ENCODE results near the gene DMRT3.

Gene DMRT3

GRCh38 chr9:967436-967835 is 9.0 kb upstream of the DMRT3 start:
- no peak for DNase-seq
- in situ Hi-C loops (cut with HindIII; ENCODE audit: low pct_ligation_motif_present, low sequenced_read_pairs), result no loop called here
- TF ChIP-seq, protein P1, sequence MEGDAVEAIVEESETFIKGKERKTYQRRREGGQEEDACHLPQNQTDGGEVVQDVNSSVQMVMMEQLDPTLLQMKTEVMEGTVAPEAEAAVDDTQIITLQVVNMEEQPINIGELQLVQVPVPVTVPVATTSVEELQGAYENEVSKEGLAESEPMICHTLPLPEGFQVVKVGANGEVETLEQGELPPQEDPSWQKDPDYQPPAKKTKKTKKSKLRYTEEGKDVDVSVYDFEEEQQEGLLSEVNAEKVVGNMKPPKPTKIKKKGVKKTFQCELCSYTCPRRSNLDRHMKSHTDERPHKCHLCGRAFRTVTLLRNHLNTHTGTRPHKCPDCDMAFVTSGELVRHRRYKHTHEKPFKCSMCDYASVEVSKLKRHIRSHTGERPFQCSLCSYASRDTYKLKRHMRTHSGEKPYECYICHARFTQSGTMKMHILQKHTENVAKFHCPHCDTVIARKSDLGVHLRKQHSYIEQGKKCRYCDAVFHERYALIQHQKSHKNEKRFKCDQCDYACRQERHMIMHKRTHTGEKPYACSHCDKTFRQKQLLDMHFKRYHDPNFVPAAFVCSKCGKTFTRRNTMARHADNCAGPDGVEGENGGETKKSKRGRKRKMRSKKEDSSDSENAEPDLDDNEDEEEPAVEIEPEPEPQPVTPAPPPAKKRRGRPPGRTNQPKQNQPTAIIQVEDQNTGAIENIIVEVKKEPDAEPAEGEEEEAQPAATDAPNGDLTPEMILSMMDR (IDR thresholded peaks at IDR 0.05; ENCODE audit: low read depth, low read length, missing control alignments), result no peak
- H3K27ac ChIP-seq, result no peak overlapping the region
- H3K36me3 ChIP-seq (replicated peaks), result no peaks in the 10 kb centered on the region
- peaks cover 61% of the 10 kb centered on the region for H3K27me3 ChIP-seq (replicated peaks)
- no peak overlapping the region for H3K4me3 ChIP-seq (ENCODE audit: low read depth, low read length)

DNA sequence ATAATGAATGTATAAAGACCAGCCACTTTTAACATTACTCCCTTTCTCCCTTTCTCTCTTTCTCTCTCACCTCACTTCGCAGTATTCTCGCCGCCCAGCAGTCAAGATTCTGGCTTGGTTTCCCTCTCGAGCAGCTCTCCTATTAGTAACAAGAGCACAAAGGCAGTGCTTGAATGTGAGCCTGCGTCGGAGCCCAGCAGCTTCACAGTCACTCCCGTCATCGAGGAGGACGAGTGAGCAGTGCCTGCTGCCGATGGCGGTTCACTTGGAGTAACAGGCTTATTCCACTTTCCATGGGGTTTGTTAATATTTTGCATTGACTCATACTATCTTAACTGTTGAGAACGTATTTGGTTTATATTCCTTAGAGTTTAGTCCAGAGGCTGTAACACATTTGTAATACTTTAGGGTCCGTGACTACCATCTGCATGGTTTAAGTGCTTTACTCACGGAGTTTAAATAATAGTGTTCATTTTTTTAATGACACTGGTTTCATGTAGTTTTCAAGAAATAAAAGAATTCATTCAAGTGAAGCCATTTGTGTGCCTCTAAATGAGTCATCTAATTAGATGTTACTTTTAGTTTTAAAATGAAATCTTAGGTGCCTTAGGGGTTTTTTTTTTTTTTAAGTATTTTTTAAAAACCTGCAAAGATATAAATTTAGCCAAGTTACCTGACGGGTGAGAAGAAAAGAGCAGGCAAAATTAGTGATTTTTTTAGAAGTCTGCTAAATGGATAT is 8.4 kb upstream of the DMRT3 start:
- TF ChIP-seq, protein P1 (IDR thresholded peaks at IDR 0.05; ENCODE audit: low read depth, low read length, missing control alignments), result no peak
- no peaks in the 10 kb centered on the region for H3K36me3 ChIP-seq (replicated peaks)
- in situ Hi-C loops (cut with HindIII; ENCODE audit: low pct_ligation_motif_present, low sequenced_read_pairs), result no loop called here
- peaks cover 67% of the 10 kb centered on the region for H3K27me3 ChIP-seq (replicated peaks)
- H3K4me3 ChIP-seq (ENCODE audit: low read depth, low read length), result no peak overlapping the region
- H3K27ac ChIP-seq, result no peak overlapping the region
- no peak for DNase-seq

- Histone ChIP-seq H3K27me3 (replicated peaks) (peaks cover 82% of the 10 kb centered on the region), H3K4me3 (ENCODE audit: low read depth, low read length) (no peak overlapping the region), H3K36me3 (replicated peaks) (no peaks in the 10 kb centered on the region), H3K27ac (no peak overlapping the region)
- TF ChIP-seq, protein P1 (IDR thresholded peaks at IDR 0.05; ENCODE audit: low read depth, low read length, missing control alignments), result no peak
- in situ Hi-C loops (cut with HindIII; ENCODE audit: low pct_ligation_motif_present, low sequenced_read_pairs), result no loop called here
- DNase-seq, result no peak
These were observed 6.9 kb upstream of the DMRT3 start for GRCh38 chr9:969310-970150.

- Histone ChIP-seq H3K27me3 (replicated peaks) (peaks cover 90% of the 10 kb centered on the region), H3K27ac (no peak overlapping the region), H3K4me3 (ENCODE audit: low read depth, low read length) (no peak overlapping the region), H3K36me3 (replicated peaks) (no peaks in the 10 kb centered on the region)
- TF ChIP-seq, protein P1 (IDR thresholded peaks at IDR 0.05; ENCODE audit: low read depth, low read length, missing control alignments), result no peak
- DNase-seq, result no peak
- in situ Hi-C loops (cut with HindIII; ENCODE audit: low pct_ligation_motif_present, low sequenced_read_pairs), result no loop called here
These were observed 6.1 kb upstream of the DMRT3 start for GRCh38 chr9:970151-970996.

DNA sequence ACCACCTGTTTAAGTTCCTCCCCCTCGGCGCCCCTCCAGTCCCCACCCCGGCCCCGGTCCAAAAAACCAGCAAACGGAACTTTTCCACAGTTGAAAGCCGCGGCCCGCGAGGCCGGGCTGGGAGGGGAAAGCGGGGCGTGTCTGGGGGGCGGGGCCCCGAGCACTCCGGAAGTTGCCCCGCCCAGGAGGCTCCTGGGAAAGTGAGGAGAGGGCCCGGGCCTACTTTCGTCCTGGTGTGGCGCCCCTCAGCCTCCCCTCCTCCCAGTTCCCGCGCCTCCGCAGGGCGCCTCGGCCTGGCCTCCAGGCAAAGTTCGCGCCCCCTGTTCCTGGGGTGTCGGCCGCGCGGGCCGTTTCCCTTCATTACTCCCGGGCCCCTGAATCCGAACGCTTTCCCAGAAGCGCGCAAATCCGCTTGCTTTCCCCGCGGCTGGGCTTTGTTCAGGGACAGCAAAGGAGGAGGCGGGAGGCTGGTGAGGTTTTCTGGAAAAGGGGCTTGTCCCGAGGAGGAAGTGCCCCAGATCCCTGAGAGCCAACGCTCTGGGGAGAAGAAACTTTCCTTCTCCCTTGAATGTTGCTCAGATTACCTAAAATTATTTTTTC is 4.5 kb upstream of the DMRT3 start:
- TF ChIP-seq, protein P1 (IDR thresholded peaks at IDR 0.05; ENCODE audit: low read depth, low read length, missing control alignments), result no peak
- H3K27ac ChIP-seq, result no peak overlapping the region
- in situ Hi-C loops (cut with HindIII; ENCODE audit: low pct_ligation_motif_present, low sequenced_read_pairs), result no loop called here
- no peak overlapping the region for H3K4me3 ChIP-seq (ENCODE audit: low read depth, low read length)
- H3K27me3 ChIP-seq (replicated peaks), result peaks cover 93% of the 10 kb centered on the region
- H3K36me3 ChIP-seq (replicated peaks), result no peaks in the 10 kb centered on the region
- DNase-seq, result no peak
